Hematopoietic multipotent progenitor cell (in vitro differentiated cells): Measurements from ENCODE around the gene CC2D2A. TPM values are rescaled to one million over a fixed set of nuclear protein-coding genes. Genes with fewer than 3 reads are reported as not detected.
A peak's percentile ranks its signal among the peaks of the same experiment; 100 is the strongest.

Source experiments
- DNase-seq, 3 donors: peaks; one replicate each; pipeline ENCODE4 v3.0.0-alpha.2; 2011 to 2015; ENCODE audit warnings: low read depth in 2 of 3, low spot score in 2 of 3
- total RNA-seq: library from RNA; depleted of rRNA; stranded (reverse); fragments of >200 nt; gene quantifications from one replicate; pipeline ENCODE4 v1.2.3, GENCODE V29; 2012

The CC2D2A gene
- total RNA-seq: 0.27 TPM

GRCh38 chr4:15469402-15470127, at the start of gene CC2D2A:
TSS of gene CC2D2A (plus strand) at chr4:15469882. CDS start at chr4:15475933, 6,051 bp downstream.
- no peak for DNase-seq

DNA sequence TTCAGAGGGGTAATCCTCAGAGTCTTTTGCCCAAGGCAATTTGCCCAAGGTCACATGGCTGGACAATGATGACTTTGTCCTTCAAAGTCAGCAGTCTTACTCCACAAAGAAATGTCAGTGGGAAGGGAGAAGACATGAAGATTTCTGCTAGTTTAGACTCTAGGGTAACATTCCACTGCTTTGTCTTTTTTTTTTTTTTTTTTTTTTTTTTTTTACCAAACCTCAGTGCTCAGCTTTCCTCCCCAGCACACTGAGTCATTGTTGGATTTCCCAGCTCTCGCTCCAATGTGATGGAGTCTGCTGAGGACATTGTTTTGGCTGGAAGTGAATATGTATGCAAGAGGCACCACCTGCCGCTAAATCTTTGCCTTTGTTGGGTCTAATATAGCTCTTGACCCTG, 49.0 kb upstream of the CC2D2A start:
- DNase-seq: no peak

DNA sequence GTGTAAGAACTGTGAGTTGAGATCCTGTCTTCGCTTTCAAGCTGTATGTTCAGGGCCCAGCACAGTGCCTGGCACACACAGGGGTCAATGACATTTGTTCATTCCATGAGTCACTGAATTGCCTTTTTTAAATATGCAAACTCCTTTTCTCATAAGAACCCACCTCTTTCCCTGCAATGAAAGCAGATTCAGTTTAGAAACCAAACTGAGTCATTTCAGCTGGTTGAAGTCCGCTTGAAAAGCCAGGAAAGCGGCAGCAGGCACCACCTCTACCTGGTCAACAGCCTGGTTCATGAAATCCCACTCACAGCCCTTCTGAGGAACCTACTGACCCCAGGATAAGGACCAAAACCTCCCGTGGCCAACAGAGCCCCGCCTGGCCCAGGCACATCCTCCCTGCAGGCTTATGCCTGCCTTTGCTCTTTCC, 46.4 kb upstream of the CC2D2A start:
- DNase-seq: no peak

DNA sequence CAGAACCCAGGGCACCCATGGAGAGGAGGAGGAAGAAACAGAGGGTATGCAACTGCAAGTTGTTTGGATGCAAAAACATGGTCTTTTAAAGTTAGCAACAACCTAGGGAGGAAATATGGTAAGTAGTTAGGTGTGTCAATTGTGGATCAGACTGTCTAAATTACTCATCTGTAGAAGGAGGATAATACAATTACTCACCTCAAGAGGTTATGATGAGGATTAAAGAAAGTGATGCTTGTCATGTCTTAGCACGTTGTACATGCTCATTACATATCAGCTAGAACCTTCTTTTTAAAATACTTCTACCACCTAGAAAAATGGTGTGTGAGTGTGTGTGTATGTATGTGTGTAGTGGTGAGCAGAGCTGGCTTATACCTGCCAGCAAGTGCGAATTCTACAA, 44.2 kb upstream of the CC2D2A start:
- DNase-seq: no peak

- no peak for DNase-seq
These were observed 42.5 kb upstream of the CC2D2A start for GRCh38 chr4:15427161-15427560.

- no peak for DNase-seq
These were observed 42.0 kb upstream of the CC2D2A start, which contains the start of gene C1QTNF7 for GRCh38 chr4:15427701-15428100. TSS of gene C1QTNF7 (plus strand) at chr4:15428033. CDS start at chr4:15435744, 7,711 bp downstream.

GRCh38 chr4:15428611-15429010, 41.1 kb upstream of the CC2D2A start:
- no peak for DNase-seq

DNA sequence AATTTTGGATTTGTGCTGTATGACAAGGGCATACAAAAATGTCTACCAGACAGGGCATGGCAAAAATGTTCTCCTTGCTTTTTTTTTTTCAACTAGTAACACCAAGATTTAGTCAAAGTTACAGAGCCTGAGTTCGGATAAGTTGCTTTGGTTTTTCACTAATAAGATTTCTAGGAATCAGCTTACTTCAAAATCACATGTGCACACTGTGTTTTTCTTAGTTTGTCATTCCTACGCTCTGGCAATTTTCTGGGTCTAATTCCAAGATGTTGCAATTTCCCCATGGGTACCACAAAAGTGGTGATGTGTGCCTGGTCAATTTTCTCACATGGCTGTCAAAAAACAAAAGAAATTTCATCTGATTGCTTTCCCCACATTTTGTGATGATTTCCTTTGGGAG, 35.6 kb upstream of the CC2D2A start:
- DNase-seq: no peak

DNA sequence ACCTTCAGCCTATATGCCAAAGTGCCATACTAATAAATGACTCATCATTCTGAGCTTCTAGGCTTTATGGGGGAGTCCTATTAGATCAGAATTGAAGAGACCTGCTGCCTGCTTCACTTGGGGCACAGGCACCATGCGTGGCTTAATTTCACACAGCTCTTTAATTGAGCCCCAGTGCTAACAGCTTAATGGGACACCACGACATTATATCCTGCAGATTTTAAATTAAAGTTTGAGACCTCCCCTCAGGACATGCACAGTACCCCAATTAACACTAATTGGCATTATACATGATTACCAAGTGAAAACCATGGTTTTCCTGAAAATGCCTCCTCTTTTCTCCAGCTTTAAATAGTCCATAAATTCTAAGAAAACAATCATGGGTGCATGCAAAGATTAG, 35.0 kb upstream of the CC2D2A start:
- DNase-seq: no peak

DNA sequence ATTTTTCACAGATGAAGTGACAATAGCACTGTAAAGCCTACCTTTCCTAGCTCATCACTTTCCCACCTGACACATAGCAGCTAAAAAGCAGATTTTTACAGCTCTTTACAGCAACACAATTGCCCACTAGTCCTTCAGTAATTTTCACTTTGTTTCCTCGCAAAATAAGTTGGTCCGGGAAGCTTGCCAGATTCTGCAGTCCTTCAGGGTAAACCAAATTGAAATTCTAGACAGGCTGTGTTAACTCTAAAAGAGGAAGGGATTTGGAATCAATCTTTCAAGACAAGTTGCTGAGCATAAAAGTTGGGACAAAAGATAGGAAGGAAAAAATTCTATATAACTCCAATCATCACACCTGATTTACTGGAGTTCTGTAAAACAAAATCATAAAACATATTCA, 33.2 kb upstream of the CC2D2A start:
- DNase-seq: peak in 1 of 3 donors; percentile 37

GRCh38 chr4:15438939-15439524, 30.6 kb upstream of the CC2D2A start:
- no peak for DNase-seq

GRCh38 chr4:15443371-15444160, 26.1 kb upstream of the CC2D2A start:
- DNase-seq: no peak

DNA sequence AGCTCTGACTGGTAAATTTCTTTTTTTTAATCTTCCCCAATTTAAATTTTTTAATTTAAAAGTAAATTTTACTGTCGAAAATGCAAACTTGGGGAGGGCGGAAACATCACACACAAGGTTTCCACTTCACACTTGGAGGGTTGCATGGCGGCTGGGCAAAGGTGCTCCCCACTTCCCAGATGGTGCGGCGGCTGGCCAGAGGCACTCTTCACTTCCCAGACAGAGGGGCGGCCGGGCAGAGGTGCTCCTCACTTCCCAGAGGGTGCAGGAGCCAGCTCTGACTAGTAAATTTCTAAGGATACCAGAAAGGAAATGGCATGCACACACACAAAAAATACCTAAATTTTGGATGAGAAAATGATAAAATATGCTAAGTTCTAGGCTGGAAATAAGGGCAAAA, 25.4 kb upstream of the CC2D2A start:
- no peak for DNase-seq

DNA sequence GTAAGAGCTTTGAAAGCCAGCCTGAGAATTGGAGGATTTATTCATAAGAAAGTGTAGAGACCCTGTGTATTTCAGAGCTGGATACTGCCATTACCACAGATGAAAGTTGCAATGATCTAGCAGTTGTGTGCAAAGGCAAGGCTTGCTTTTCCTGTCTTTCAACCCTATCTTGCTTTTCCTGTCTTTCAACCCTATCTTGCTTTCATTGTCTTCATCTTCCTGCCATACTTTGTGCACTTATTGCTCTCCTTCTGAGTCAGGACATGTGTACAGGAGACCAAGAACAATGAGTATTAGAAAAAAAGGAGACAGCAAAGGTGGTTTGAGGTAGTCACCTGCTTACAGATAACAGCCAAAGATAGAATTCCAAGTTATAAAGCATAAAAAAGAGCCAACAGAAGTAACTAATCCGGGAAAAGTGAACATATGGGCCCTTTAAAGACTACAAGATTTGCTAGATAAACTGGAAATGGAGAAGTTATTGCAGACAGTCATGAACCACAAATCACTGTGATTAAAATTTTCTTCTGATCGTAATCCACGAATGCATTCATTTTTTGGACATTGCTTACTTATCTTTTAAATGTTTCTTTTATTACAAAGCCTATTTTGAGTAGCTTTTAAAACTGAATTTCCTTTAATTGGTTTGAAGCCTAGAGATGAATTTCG, 24.7 kb upstream of the CC2D2A start:
- peak in 1 of 3 donors; percentile 5 for DNase-seq

GRCh38 chr4:15451181-15451865, 18.4 kb upstream of the CC2D2A start:
- no peak for DNase-seq

DNA sequence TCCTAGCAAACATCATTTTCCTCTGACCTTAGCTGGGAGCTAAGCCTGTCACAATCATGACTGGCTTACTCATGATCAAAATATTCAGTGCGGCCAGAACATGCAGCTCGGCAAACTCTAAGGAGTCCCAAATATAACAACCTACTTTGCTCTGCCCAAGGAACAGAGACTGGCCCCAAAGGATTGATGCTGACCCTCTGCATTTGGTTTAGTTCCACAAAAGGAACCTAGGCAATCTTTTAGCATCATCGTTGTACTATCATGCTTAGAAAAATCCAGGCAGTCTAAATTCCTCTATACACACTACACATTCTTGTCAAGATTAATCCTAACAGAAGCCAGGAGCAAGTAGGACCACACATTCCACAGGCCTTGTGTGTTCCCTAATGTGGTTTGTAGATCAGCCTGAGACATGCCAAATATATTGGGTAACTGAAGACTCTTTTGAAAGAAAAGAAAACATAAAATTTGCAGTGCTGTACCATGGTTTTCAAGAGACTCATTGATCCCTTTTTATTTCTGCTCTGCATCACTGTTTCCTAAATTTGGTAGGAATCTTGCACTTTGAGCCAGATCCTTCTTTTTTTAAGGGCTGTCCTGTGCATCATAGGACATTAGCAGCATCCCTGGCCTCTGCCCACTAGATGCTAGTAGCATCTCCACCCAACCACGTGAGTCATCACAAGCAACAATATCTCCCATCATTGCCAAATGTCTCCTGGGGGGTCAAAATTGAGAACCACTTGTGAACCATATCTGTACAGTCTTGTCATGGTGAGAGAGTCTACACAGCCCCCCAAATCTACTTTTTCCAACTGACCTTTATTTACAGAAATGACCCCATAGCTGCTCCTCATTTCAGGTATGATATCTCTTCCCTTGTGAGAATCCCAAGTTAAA, 17.6 kb upstream of the CC2D2A start:
- DNase-seq: no peak

DNA sequence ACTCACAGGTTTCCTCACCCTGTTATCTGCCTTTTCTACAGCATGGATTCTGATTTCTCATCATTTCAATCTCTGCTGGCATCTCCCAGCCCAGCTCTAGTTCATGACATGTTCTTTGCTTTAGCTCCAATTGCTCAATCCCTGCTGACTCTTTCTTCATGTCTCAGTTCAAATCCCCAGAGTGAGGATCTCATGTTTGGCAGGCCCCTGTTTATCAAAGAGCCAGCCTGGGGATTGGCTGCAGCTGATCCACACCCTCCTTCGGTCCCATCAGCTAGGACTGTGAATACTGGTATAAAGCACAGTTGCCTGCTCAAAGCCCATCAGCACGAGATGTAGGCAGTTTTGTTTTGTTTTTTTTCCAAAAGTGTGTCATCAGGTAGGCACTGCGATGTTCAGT, 14.4 kb upstream of the CC2D2A start:
- DNase-seq: no peak

- peak in 2 of 3 donors; percentile 58 to 71 for DNase-seq
These were observed 12.1 kb upstream of the CC2D2A start for GRCh38 chr4:15457406-15458201.

GRCh38 chr4:15458616-15459015, 11.1 kb upstream of the CC2D2A start:
- no peak for DNase-seq
